Measurements from ENCODE around the gene HMCN2. TPM values are rescaled to one million over a fixed set of nuclear protein-coding genes. Genes with fewer than 3 reads are reported as not detected.
A peak's percentile ranks its signal among the peaks of the same experiment; 100 is the strongest.

HMCN2 gene
- total RNA-seq, 2 donors from 2014 or later, result 2.9 to 5.5 TPM

DNA sequence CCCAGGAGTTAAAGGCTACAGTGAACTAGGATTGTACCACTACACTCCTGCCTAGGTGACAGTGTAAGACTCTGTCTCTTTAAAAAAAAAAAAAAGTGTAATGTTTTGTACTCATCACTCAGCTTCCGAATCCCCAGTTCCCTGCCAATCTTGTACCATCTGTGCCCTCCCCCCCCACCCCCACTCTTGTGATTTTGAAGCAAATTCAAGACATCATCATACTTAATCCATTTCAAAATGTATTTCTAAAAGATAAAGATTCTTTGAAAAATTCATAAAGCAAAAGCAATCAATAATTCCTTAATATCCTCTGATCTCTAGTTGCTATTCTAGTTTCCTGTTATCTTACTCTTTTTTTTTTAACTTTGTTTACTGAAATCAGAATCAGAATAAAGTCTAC, 34.9 kb upstream of the HMCN2 start:
- no peaks in the 10 kb centered on the region for H3K9me3 ChIP-seq
- H3K36me3 ChIP-seq, result no peaks in the 10 kb centered on the region
- H3K4me3 ChIP-seq, result no peak overlapping the region
- intact Hi-C loops (cut with DNase I), result no loop called here
- no peaks in the 10 kb centered on the region for H3K4me1 ChIP-seq (replicated peaks)
- no peak overlapping the region for H3K27ac ChIP-seq
- H3K27me3 ChIP-seq (replicated peaks; ENCODE audit: insufficient read depth), result no peaks in the 10 kb centered on the region
- TF ChIP-seq POLR2AphosphoS5 (IDR thresholded peaks at IDR 0.05), result no peak
- TF ChIP-seq CTCF (IDR thresholded peaks at IDR 0.05), result no peak
- no peak for TF ChIP-seq POLR2A (IDR thresholded peaks at IDR 0.05)
- DNase-seq (ENCODE audit: low spot score), result no peak
- WGBS, result 43% methylated on average over 1 of the region's 1 CpG

GRCh38 chr9:130232899-130233586, 32.5 kb upstream of the HMCN2 start:
- no peak for TF ChIP-seq POLR2AphosphoS5 (IDR thresholded peaks at IDR 0.05)
- TF ChIP-seq POLR2A (IDR thresholded peaks at IDR 0.05), result no peak
- no peak for TF ChIP-seq CTCF (IDR thresholded peaks at IDR 0.05)
- no peaks in the 10 kb centered on the region for H3K9me3 ChIP-seq
- no peak for DNase-seq (ENCODE audit: low spot score)
- 64% methylated on average over 27 of the region's 27 CpGs for WGBS
- no peak overlapping the region for H3K27ac ChIP-seq
- no peaks in the 10 kb centered on the region for H3K36me3 ChIP-seq
- intact Hi-C loops (cut with DNase I), result no loop called here
- no peaks in the 10 kb centered on the region for H3K4me1 ChIP-seq (replicated peaks)
- no peak overlapping the region for H3K4me3 ChIP-seq
- H3K27me3 ChIP-seq (replicated peaks; ENCODE audit: insufficient read depth), result no peaks in the 10 kb centered on the region

GRCh38 chr9:130233587-130233945, 32.0 kb upstream of the HMCN2 start:
- Histone ChIP-seq H3K4me3 (no peak overlapping the region), H3K27me3 (replicated peaks; ENCODE audit: insufficient read depth) (no peaks in the 10 kb centered on the region), H3K4me1 (replicated peaks) (no peaks in the 10 kb centered on the region), H3K9me3 (no peaks in the 10 kb centered on the region), H3K36me3 (no peaks in the 10 kb centered on the region), H3K27ac (no peak overlapping the region)
- 83% methylated on average over 8 of the region's 8 CpGs for WGBS
- no peak for DNase-seq (ENCODE audit: low spot score)
- intact Hi-C loops (cut with DNase I), result no loop called here
- no peak for TF ChIP-seq POLR2A (IDR thresholded peaks at IDR 0.05)
- no peak for TF ChIP-seq POLR2AphosphoS5 (IDR thresholded peaks at IDR 0.05)
- TF ChIP-seq CTCF (IDR thresholded peaks at IDR 0.05), result no peak

GRCh38 chr9:130234340-130235260, 31.0 kb upstream of the HMCN2 start:
- Histone ChIP-seq H3K4me1 (replicated peaks) (no peaks in the 10 kb centered on the region), H3K27ac (peak overlapping the region; percentile 3 to 19), H3K9me3 (no peaks in the 10 kb centered on the region), H3K27me3 (replicated peaks; ENCODE audit: insufficient read depth) (no peaks in the 10 kb centered on the region), H3K4me3 (no peak overlapping the region), H3K36me3 (no peaks in the 10 kb centered on the region)
- TF ChIP-seq CTCF (IDR thresholded peaks at IDR 0.05), result no peak
- no peak for TF ChIP-seq POLR2A (IDR thresholded peaks at IDR 0.05)
- no peak for TF ChIP-seq POLR2AphosphoS5 (IDR thresholded peaks at IDR 0.05)
- 83% methylated on average over 25 of the region's 26 CpGs for WGBS
- intact Hi-C loops (cut with DNase I), result loop anchor here (5.0 kb wide), 2 partner anchors 62 to 347 kb away; partner anchors contain the start of gene NCS1
- DNase-seq (ENCODE audit: low spot score), result no peak

Data from prostate gland (tissue), 2 donors.